Breast epithelium (tissue), 4 donors: ENCODE results near the gene RAB7B. TPM values are rescaled to one million over a fixed set of nuclear protein-coding genes. Genes with fewer than 3 reads are reported as not detected.

ENCODE experiments used
- DNase-seq, 2 donors: peaks; one replicate each; pipeline ENCODE4 v3.0.0-alpha.2; 2019; ENCODE audit warnings: low spot score in 2 of 2
- H3K27ac ChIP-seq, 2 donors: fragments of 200-600 bp; sonication (generic) in 1 of 2; one replicate each; pipeline ENCODE4 v1.5.1; 2016 to 2019; ENCODE audit warnings: mild to moderate bottlenecking in 1 of 2
- H3K27me3 ChIP-seq, 2 donors: fragments of 200-600 bp; sonication (generic) in 1 of 2; one replicate each; pipeline versions ENCODE4 v1.5.1 to v1.6.0; 2017 to 2019; ENCODE audit warnings: control low read depth in 1 of 2, mild to moderate bottlenecking in 1 of 2
- H3K36me3 ChIP-seq: fragments of 200-600 bp; one replicate; pipeline ENCODE4 v1.5.1; 2019
- H3K4me1 ChIP-seq, 2 donors: fragments of 200-600 bp; sonication (generic); one replicate each; pipeline ENCODE4 v1.5.1; 2016 to 2019; ENCODE audit warnings: control low read depth in 1 of 2
- H3K4me3 ChIP-seq, 3 donors: fragments of 200-600 bp; sonication (generic); 1 replicate in 2 of 3; 2 replicates in 1 of 3; pipeline ENCODE4 v1.5.1; 2016 to 2019; ENCODE audit warnings: mild to moderate bottlenecking in 3 of 3, moderate library complexity in 2 of 3
- H3K9me3 ChIP-seq, 2 donors: fragments of 200-600 bp; sonication (generic) in 1 of 2; one replicate each; pipeline ENCODE4 v1.5.1; 2016 to 2019; ENCODE audit warnings: control low read depth in 1 of 2
- CTCF ChIP-seq, 3 donors: fragments of 450-650 bp; IDR thresholded peaks; one replicate each; pipeline ENCODE4 v1.5.1; 2016 to 2017; ENCODE audit warnings: antibody characterized with exemption in 3 of 3, mild to moderate bottlenecking in 3 of 3, moderate library complexity in 3 of 3
- POLR2A ChIP-seq: fragments of 450-650 bp; IDR thresholded peaks from one replicate; pipeline ENCODE4 v1.6.1; 2016; ENCODE audit warnings: antibody characterized with exemption, mild to moderate bottlenecking, moderate library complexity
- POLR2AphosphoS5 ChIP-seq, 3 donors: sonication (generic); formaldehyde crosslinking; IDR thresholded peaks; one replicate each; pipeline ENCODE4 v1.6.1; 2017; ENCODE audit warnings: antibody characterized with exemption in 3 of 3
- intact Hi-C: fragments of 100-400 bp; cut with DNase I; formaldehyde crosslinking; loops from one replicate; pipeline ENCODE4 v1.15.1; 2023; ENCODE audit warnings: low total_unique reads
- total RNA-seq, 3 donors: library from RNA; depleted of rRNA; stranded (reverse); fragments of >200 nt; gene quantifications; one replicate each; pipeline ENCODE4 v1.1.0, GENCODE V29; 2016

Gene RAB7B
- total RNA-seq, 3 donors from 2014 or later, result 1.3 to 6.6 (median 2.9) TPM

- H3K4me3 ChIP-seq, result no peak overlapping the region
- H3K36me3 ChIP-seq, result no peaks in the 10 kb centered on the region
- H3K9me3 ChIP-seq, result no peaks in the 10 kb centered on the region
- no peak for DNase-seq
- intact Hi-C loops, result loop anchor here (5.0 kb wide), 1 partner anchor 907 kb away; no protein-coding TSS in a partner anchor
- peak overlapping the region; percentile 77 to 80 for H3K27ac ChIP-seq
- H3K4me1 ChIP-seq, result peaks cover 5% of the 10 kb centered on the region in 2 donors
- H3K27me3 ChIP-seq, result no peaks in the 10 kb centered on the region
- TF ChIP-seq POLR2AphosphoS5 (IDR thresholded peaks at IDR 0.05), result no peak
- no peak for TF ChIP-seq POLR2A
- TF ChIP-seq CTCF (IDR thresholded peaks at IDR 0.05), result no peak
Observed at GRCh38 chr1:206005778-206006180, 2.6 kb upstream of the RAB7B start.

GRCh38 chr1:206005234-206005633 is 2.0 kb upstream of the RAB7B start:
- H3K36me3 ChIP-seq, result no peaks in the 10 kb centered on the region
- peak in 1 of 2 donors; percentile 53 for DNase-seq
- H3K4me3 ChIP-seq, result no peak overlapping the region
- intact Hi-C loops, result loop anchor here (5.0 kb wide), 1 partner anchor 907 kb away; no protein-coding TSS in a partner anchor
- no peak for TF ChIP-seq CTCF (IDR thresholded peaks at IDR 0.05)
- TF ChIP-seq POLR2A, result no peak
- no peak for TF ChIP-seq POLR2AphosphoS5 (IDR thresholded peaks at IDR 0.05)
- H3K27me3 ChIP-seq, result no peaks in the 10 kb centered on the region
- peak overlapping the region; percentile 77 to 80 for H3K27ac ChIP-seq
- H3K9me3 ChIP-seq, result no peaks in the 10 kb centered on the region
- H3K4me1 ChIP-seq, result peaks cover 5% of the 10 kb centered on the region in 2 donors

- H3K27me3 ChIP-seq, result no peaks in the 10 kb centered on the region
- intact Hi-C loops, result loop anchor here (5.0 kb wide), 1 partner anchor 907 kb away; no protein-coding TSS in a partner anchor
- TF ChIP-seq CTCF (IDR thresholded peaks at IDR 0.05) (no peak), POLR2A (no peak), POLR2AphosphoS5 (IDR thresholded peaks at IDR 0.05) (no peak)
- H3K4me1 ChIP-seq, result peaks cover 5% of the 10 kb centered on the region in 2 donors
- no peaks in the 10 kb centered on the region for H3K36me3 ChIP-seq
- peak in 1 of 2 donors; percentile 79 for DNase-seq
- H3K4me3 ChIP-seq, result no peak overlapping the region
- H3K9me3 ChIP-seq, result no peaks in the 10 kb centered on the region
- peak overlapping the region; percentile 77 to 80 for H3K27ac ChIP-seq
Observed at GRCh38 chr1:206004826-206005225, 1.6 kb upstream of the RAB7B start.

- no peaks in the 10 kb centered on the region for H3K36me3 ChIP-seq
- H3K4me1 ChIP-seq, result peaks cover 5% of the 10 kb centered on the region in 2 donors
- H3K27ac ChIP-seq, result peak overlapping the region; percentile 77 to 80
- H3K9me3 ChIP-seq, result no peaks in the 10 kb centered on the region
- H3K4me3 ChIP-seq, result no peak overlapping the region
- intact Hi-C loops, result no loop called here
- no peaks in the 10 kb centered on the region for H3K27me3 ChIP-seq
- no peak for DNase-seq
- TF ChIP-seq POLR2AphosphoS5 (IDR thresholded peaks at IDR 0.05) (no peak), POLR2A (no peak), CTCF (IDR thresholded peaks at IDR 0.05) (no peak)
Observed at GRCh38 chr1:206003854-206004800, 932 bp upstream of the RAB7B start.

- no peak for TF ChIP-seq CTCF (IDR thresholded peaks at IDR 0.05)
- DNase-seq, result peak in 1 of 2 donors; percentile 19
- no peaks in the 10 kb centered on the region for H3K36me3 ChIP-seq
- H3K9me3 ChIP-seq, result no peaks in the 10 kb centered on the region
- intact Hi-C loops, result no loop called here
- H3K4me1 ChIP-seq, result peaks cover 5% of the 10 kb centered on the region in 2 donors
- H3K4me3 ChIP-seq, result peak overlapping the region; percentile 26 to 55 (median 42)
- H3K27me3 ChIP-seq, result no peaks in the 10 kb centered on the region
- peak overlapping the region; percentile 77 to 80 for H3K27ac ChIP-seq
Observed at GRCh38 chr1:206002160-206002559, 1.0 kb downstream of the RAB7B start.
